A673 (cell line): Measurements from ENCODE around the gene CRADD.
"Not testable (repeated sequence)": the region's sequence is repeated elsewhere in the genome, so short reads cannot be mapped to it uniquely, and the experiment has no call there.

Experiments
- EZH2 ChIP-seq: fragments of 200-600 bp; sonication (generic); IDR thresholded peaks from 2 replicates; pipeline ENCODE4 v1.6.1; 2017; ENCODE audit warnings: borderline replicate concordance, low read depth, mild to moderate bottlenecking, mixed read lengths, antibody characterized with exemption, low read length; ENCODE audit not compliant: poor library complexity, severe bottlenecking
- TF ChIP-seq, protein P1 (sequence below): fragments of 300-800, 200-600 bp; sonication (generic); conservative IDR thresholded peaks from 2 replicates; pipeline ENCODE4 v1.5.1; 2017; ENCODE audit warnings: low read depth, mild to moderate bottlenecking, antibody characterized with exemption, low read length, moderate library complexity, mixed read lengths

GRCh38 chr12:93929081-93929480, 251.9 kb downstream of the CRADD start:
- TF ChIP-seq, protein P1, sequence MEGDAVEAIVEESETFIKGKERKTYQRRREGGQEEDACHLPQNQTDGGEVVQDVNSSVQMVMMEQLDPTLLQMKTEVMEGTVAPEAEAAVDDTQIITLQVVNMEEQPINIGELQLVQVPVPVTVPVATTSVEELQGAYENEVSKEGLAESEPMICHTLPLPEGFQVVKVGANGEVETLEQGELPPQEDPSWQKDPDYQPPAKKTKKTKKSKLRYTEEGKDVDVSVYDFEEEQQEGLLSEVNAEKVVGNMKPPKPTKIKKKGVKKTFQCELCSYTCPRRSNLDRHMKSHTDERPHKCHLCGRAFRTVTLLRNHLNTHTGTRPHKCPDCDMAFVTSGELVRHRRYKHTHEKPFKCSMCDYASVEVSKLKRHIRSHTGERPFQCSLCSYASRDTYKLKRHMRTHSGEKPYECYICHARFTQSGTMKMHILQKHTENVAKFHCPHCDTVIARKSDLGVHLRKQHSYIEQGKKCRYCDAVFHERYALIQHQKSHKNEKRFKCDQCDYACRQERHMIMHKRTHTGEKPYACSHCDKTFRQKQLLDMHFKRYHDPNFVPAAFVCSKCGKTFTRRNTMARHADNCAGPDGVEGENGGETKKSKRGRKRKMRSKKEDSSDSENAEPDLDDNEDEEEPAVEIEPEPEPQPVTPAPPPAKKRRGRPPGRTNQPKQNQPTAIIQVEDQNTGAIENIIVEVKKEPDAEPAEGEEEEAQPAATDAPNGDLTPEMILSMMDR: not testable (repeated sequence)
- not testable (repeated sequence) for TF ChIP-seq EZH2
